Inflammatory macrophage treated with lipopolysaccharide for 4 hours (primary cell): ENCODE measurements around the gene HAUS7.
"Not testable (repeated sequence)": the region's sequence is repeated elsewhere in the genome, so short reads cannot be mapped to it uniquely, and the experiment has no call there.

Experiments used
- DNase-seq: peaks from one replicate; pipeline ENCODE4 v3.0.0-alpha.2; 2020

HAUS7 gene

GRCh38 chrX:153406903-153407302, 63.5 kb downstream of the HAUS7 start:
- DNase-seq: no peak

GRCh38 chrX:153406011-153406410, 64.4 kb downstream of the HAUS7 start:
- DNase-seq: no peak

- no peak for DNase-seq
Measured at GRCh38 chrX:153405426-153405825, 65.0 kb downstream of the HAUS7 start.

GRCh38 chrX:153404333-153404732, 66.0 kb downstream of the HAUS7 start:
- not testable (repeated sequence) for DNase-seq

GRCh38 chrX:153401133-153401764, 69.1 kb downstream of the HAUS7 start, which contains the start of gene PNMA6E:
Gene PNMA6E, minus strand, starts transcription at chrX:153401350. Its CDS starts 2,501 bp downstream, at chrX:153398849.
- DNase-seq: no peak

- peak; percentile 36 for DNase-seq
Measured at GRCh38 chrX:153400146-153401132, 69.9 kb downstream of the HAUS7 start.

GRCh38 chrX:153398275-153398960, 72.0 kb downstream of the HAUS7 start:
- DNase-seq: no peak
